Stimulated activated CD8-positive, alpha-beta memory T cell treated with anti-CD3 and anti-CD28 coated beads, Interleukin-15, amount 100 ng/mL, for 24 hours (primary cell): ENCODE results near the gene PTPRD.

Experiments used
- DNase-seq: peaks from one replicate; pipeline ENCODE4 v3.0.0-alpha.2; 2020; ENCODE audit warnings: low read depth

The PTPRD gene

GRCh38 chr9:8825585-8826147 is 1787.1 kb downstream of the PTPRD start:
- DNase-seq: no peak

- DNase-seq: no peak
These were observed 1789.5 kb downstream of the PTPRD start for GRCh38 chr9:8823131-8823895.

DNA sequence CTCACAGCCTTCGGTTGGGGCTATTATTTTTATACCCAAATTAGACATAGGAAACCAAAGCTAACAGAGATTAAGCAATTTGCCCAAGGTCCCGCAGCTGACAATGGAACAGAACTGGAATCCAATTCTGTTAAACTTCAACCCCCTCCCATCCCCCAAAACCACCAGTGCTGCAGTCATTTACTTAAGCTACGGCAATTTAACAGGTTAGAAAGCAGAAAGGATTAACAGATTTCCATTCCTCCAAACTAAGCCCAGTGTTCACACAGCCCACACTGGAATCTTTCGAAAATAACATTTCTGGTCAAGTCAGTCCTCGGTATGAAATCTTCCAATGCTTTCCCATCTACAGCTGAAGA is 1790.2 kb downstream of the PTPRD start:
- no peak for DNase-seq

- no peak for DNase-seq
These were observed 1790.7 kb downstream of the PTPRD start for GRCh38 chr9:8821910-8822666.

GRCh38 chr9:8817335-8817734 is 1795.5 kb downstream of the PTPRD start:
- DNase-seq: no peak

GRCh38 chr9:8816361-8816760 is 1796.4 kb downstream of the PTPRD start:
- no peak for DNase-seq

GRCh38 chr9:8815931-8816330 is 1796.9 kb downstream of the PTPRD start:
- no peak for DNase-seq

GRCh38 chr9:8815219-8815618 is 1797.6 kb downstream of the PTPRD start:
- no peak for DNase-seq

GRCh38 chr9:8812888-8813287 is 1799.9 kb downstream of the PTPRD start:
- no peak for DNase-seq

DNA sequence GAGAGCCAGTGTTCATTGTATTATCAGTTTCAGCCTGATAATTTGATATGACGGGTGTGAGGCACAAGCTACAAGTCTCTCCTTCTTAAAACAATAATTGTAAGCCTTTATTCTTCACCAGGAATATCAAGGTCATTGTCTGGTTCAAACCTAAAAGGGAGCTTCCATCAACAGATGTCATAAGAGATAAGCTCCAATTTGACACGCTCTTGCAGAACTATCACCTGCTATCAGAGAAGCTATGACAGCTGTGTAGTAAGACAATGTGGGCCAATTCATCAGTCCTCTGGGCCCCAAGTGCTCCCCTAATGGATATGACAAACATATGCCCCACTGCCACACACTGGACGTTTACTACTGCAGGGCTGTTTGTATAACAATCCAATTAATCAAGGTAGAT is 1803.1 kb downstream of the PTPRD start:
- no peak for DNase-seq

DNA sequence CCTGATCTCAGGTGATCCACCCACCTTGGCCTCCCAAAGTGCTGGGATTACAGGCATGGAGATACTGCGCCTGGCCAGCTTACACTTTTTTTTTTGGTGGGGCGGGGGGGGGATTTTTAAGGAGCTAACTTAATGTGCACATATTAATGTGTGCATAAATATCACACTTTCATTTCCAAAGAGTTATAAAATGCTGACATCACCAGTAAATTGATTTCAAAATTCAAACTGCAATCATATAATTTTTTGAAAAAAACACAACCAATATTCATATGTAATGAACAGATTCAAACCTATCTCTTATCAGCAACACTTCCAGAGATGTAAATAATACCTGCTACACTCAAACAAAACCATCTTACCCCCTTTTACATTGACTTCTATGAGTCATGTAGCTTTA is 1806.7 kb downstream of the PTPRD start:
- DNase-seq: no peak

DNA sequence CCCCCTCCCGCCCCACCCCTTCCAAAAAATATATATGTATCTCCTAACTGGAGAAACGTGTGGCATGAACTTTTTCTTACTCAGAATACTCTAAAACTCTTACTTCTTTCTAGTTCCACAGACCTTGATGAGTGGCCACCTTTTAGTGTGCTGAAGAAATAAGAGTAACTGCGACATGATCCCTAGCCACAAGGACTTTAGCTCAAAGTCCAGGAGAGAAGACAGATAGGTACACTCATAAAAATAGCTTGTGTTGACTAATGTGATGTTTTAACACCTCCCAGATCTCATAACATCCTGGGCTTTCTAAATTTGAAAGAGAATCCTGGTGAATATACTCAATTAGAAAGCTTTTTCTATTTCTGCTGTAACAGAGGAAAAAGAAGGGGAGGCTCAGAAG is 1808.2 kb downstream of the PTPRD start:
- no peak for DNase-seq

GRCh38 chr9:8802242-8802641 is 1810.6 kb downstream of the PTPRD start:
- no peak for DNase-seq

DNA sequence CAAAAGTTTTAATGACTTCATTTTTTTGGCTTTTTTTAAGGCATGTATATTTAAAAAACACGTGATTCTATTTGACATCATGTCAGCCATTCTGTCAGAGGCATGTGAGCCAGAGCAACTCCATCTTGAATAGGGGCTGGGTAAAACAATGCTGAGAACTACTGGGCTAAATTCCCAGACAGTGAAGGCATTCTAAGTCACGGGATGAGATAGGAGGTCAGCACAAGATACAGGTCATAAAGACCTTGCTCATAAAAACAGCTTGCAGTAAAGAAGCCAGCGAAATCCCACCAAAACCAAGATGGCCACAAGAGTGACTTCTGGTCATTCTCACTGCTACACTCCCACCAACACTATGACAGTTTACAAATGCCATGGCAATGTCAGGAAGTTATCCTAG is 1812.6 kb downstream of the PTPRD start:
- DNase-seq: no peak

GRCh38 chr9:8799615-8800014 is 1813.2 kb downstream of the PTPRD start:
- no peak for DNase-seq

DNA sequence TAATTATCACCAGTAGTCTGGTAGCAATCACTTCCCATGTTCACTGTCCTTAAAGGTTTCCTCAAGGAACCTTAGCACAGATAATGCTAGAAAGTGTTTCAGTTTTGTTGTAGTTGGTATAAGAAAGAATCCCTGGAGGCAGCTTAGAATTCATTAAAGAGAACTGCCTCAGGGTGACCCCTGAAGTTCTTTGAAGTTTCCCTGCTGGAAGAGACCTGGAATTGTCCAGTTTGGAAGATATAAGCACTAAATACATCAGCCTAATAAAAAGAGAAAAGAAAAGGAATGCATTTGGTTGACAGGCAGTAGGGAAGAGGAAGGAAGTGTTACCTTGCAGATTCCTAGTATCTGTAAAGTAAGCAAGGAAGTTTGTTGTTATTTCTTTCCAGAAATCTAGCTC is 1813.6 kb downstream of the PTPRD start:
- DNase-seq: no peak

GRCh38 chr9:8784838-8785237 is 1828.0 kb downstream of the PTPRD start:
- no peak for DNase-seq

DNA sequence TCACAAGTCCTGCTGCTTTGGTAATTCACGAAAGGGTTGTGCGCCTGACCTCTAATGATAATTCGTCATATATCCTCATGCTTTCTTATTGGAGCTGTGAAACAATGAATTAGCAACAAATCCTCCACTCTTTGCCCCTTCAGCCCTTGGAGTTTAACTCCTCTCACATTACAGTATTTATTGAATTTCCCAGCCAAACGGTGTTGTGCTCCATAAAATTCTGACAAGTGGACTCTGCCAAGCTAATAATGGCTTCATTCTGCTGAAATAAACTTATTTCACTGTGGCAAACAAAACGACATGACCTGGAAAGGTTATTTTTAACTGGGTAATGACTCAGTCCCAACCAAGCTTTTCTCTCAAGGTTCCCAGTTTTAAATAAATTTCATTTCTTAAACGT is 1828.9 kb downstream of the PTPRD start:
- DNase-seq: no peak

GRCh38 chr9:8782237-8782636 is 1830.6 kb downstream of the PTPRD start:
- DNase-seq: no peak

- no peak for DNase-seq
These were observed 1831.3 kb downstream of the PTPRD start for GRCh38 chr9:8781458-8781857.

DNA sequence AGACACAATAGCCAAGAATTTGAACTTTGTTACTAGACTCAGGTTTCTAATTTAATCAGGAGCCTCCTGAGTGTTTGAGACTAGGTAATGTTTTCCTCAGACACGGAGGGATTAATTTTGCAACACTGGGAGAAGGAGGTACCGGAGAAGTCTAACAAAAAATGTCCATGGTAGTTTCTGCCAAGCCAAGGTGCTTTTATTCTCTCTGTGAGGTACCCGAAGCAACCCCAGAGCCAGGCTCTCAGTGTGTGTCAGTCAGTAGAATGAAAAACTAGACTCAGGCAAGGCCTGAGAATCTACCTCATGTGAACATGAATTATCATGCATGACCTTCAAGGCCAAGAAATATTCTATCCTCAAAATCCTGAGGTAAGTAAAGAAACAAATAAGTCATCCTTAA is 1832.4 kb downstream of the PTPRD start:
- no peak for DNase-seq

DNA sequence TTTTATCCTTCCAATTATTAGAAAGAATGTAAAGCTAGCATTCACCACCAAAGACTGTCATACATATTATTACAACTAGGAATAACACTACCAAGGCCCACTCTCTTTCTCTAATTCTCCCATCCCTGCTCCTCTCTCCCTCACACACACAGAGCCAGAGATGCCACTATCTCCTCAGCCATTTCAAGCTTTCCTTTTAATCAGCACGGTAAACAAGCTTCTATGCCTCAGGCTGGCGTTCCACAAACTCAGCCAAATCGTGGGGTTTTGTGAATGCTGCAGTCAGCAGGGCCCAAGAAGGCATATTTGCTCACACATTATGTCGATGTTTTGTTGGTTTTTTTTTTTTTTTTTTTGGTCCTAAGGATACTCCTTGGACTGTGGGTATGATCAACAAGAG is 1833.3 kb downstream of the PTPRD start:
- no peak for DNase-seq

- DNase-seq: no peak
These were observed 1834.4 kb downstream of the PTPRD start for GRCh38 chr9:8778356-8778755.
